ENCODE data around the gene TTC5. TPM values are rescaled to one million over a fixed set of nuclear protein-coding genes. Genes with fewer than 3 reads are reported as not detected.
A peak's percentile ranks its signal among the peaks of the same experiment; 100 is the strongest.
"Not testable (repeated sequence)": the region's sequence is repeated elsewhere in the genome, so short reads cannot be mapped to it uniquely, and the experiment has no call there.

TTC5 gene
- total RNA-seq, 2 experiments from 2014 or later = 17.9 to 21.0 TPM

GRCh38 chr14:20343092-20343861 lies 37.5 kb upstream of the TTC5 start, which contains the start of gene PARP2:
Gene PARP2, plus strand, starts transcription at chr14:20343635. Its CDS starts 7 bp downstream, at chr14:20343642.
- peaks cover 16% of the 10 kb centered on the region for H3K79me2 ChIP-seq (ENCODE audit: insufficient read depth, low read depth, low read length)
- DNase-seq (ENCODE audit: low spot score) = peak; percentile 99
- CTCF ChIA-PET (ENCODE audit: unreplicated experiment) = interaction anchor here (0.6 to 1.7 kb wide), 5 partner anchors 9 to 267 kb away, joined by 3 to 11 read pairs (median 3); partner anchors contain the start of gene CCNB1IP1
- H3K9me2 ChIP-seq (ENCODE audit: insufficient read depth, low read length) = no peaks in the 10 kb centered on the region
- BruUV-seq (replicated peaks) = no TSS peak
- peaks cover 33% of the 10 kb centered on the region for H3K36me3 ChIP-seq (ENCODE audit: insufficient read depth, low read length)
- no peaks in the 10 kb centered on the region for H4K20me1 ChIP-seq (ENCODE audit: insufficient read depth, low read length)
- TF ChIP-seq CTCF (conservative IDR thresholded peaks at IDR 0.05; ENCODE audit: low read length) = peak; percentile 52; the same call in 1 of the 2 replicates
- no peak for TF ChIP-seq EZH2phosphoT487 (IDR thresholded peaks at IDR 0.05; ENCODE audit: borderline replicate concordance, low read depth, low read length)
- H2AFZ ChIP-seq (ENCODE audit: low read length) = peak within 1 kb of the TSS; percentile 98
- peak within 1 kb of the TSS; percentile 81 for H3K4me3 ChIP-seq (ENCODE audit: low read depth, low read length, poor library complexity, severe bottlenecking)
- H3K27ac ChIP-seq (ENCODE audit: low read depth, low read length, poor library complexity, severe bottlenecking) = peak within 1 kb of the TSS; percentile 91
- peak within 1 kb of the TSS; percentile 74 for H3K4me2 ChIP-seq (ENCODE audit: low read length)
- peaks cover 16% of the 10 kb centered on the region for H3K4me1 ChIP-seq (ENCODE audit: insufficient read depth, low read length, poor library complexity, severe bottlenecking)
- H3K9me3 ChIP-seq (ENCODE audit: low read length) = no peaks in the 10 kb centered on the region
- POLR2A ChIA-PET = interaction anchor here (0.5 to 5.3 kb wide), 26 partner anchors 8 to 340 kb away, joined by 3 to 76 read pairs (median 5); partner anchors contain the start of genes APEX1, CCNB1IP1, PIP4P1 and PNP
- intact Hi-C loops (cut with micrococcal nuclease; ENCODE audit: unreplicated experiment) = loop anchor here (1.0 to 2.0 kb wide), 8 partner anchors 10 to 340 kb away; partner anchors contain the start of genes CCNB1IP1, OSGEP, PIP4P1 and PNP

DNA sequence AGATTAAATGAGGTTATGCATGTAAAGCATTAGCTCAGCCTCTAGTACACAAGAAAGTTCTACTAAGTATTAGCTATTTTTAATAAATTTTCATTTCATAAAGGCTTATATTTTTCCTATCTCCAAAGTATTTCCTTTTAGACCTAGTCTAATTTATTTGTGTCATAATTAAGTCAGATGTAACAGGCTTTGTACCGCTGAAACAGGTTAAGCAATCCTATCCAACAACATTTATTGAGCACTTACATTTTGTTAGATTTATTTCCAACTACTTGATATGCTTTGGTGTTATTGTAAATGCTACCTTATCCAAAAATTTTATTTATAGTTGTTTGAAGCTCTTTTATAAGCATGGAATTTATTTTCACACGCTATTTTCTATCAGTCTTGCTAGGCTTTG lies 35.9 kb upstream of the TTC5 start:
- CTCF ChIA-PET (ENCODE audit: unreplicated experiment) = no interaction called here
- intact Hi-C loops (cut with micrococcal nuclease; ENCODE audit: unreplicated experiment) = loop anchor here (2.0 kb wide), 1 partner anchor 341 kb away; no protein-coding TSS in a partner anchor

DNA sequence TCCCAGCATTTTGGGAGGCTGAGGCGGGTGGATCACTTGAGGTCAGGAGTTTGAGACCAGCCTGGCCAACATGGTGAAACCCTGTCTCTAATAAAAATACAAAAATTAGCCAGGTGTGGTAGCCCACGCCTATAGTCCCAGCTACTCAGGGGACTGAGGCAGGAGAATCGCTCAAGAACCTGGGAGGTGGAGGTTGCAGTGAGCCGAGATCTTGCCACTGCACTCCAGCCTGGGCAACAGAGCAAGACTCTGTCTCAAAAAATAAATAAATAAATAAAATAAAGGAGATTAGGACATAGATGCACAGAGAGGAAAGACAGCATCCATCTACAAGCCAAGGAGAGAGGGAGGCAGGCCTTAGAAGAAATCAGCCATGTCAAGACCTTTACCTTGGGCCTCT lies 35.3 kb upstream of the TTC5 start:
- DNase-seq (ENCODE audit: low spot score); H3K9me2 ChIP-seq (ENCODE audit: insufficient read depth, low read length); H3K27ac ChIP-seq (ENCODE audit: low read depth, low read length, poor library complexity, severe bottlenecking); H4K20me1 ChIP-seq (ENCODE audit: insufficient read depth, low read length); BruUV-seq (replicated peaks); intact Hi-C loops (cut with micrococcal nuclease; ENCODE audit: unreplicated experiment); H3K9me3 ChIP-seq (ENCODE audit: low read length): not testable (repeated sequence)
- peaks cover 16% of the 10 kb centered on the region for H3K4me1 ChIP-seq (ENCODE audit: insufficient read depth, low read length, poor library complexity, severe bottlenecking)
- peak overlapping the region; percentile 81 for H3K4me3 ChIP-seq (ENCODE audit: low read depth, low read length, poor library complexity, severe bottlenecking)
- ChIA-PET CTCF (ENCODE audit: unreplicated experiment) (interaction anchor here (0.6 kb wide), 1 partner anchor 9 kb away, joined by 3 read pairs; no protein-coding TSS in a partner anchor), POLR2A (interaction anchor here (0.7 to 5.3 kb wide), 11 partner anchors 8 to 148 kb away, joined by 3 to 76 read pairs (median 4); partner anchors contain the start of genes APEX1, CCNB1IP1, PIP4P1 and PNP)
- H3K79me2 ChIP-seq (ENCODE audit: insufficient read depth, low read depth, low read length) = peaks cover 16% of the 10 kb centered on the region
- peak overlapping the region; percentile 67 for H3K4me2 ChIP-seq (ENCODE audit: low read length)
- H2AFZ ChIP-seq (ENCODE audit: low read length) = peak overlapping the region; percentile 98; the same call in 1 of the 2 replicates
- peaks cover 13% of the 10 kb centered on the region for H3K36me3 ChIP-seq (ENCODE audit: insufficient read depth, low read length)

More for the DNA sequence above, 35.9 kb upstream of the TTC5 start:
- TF ChIP-seq CTCF (conservative IDR thresholded peaks at IDR 0.05; ENCODE audit: low read length) = no peak
- no peak for TF ChIP-seq EZH2phosphoT487 (IDR thresholded peaks at IDR 0.05; ENCODE audit: borderline replicate concordance, low read depth, low read length)
- Histone ChIP-seq H3K36me3 (ENCODE audit: insufficient read depth, low read length) (peaks cover 19% of the 10 kb centered on the region), H3K9me3 (ENCODE audit: low read length) (no peaks in the 10 kb centered on the region), H3K27ac (ENCODE audit: low read depth, low read length, poor library complexity, severe bottlenecking) (peak overlapping the region; percentile 91), H3K9me2 (ENCODE audit: insufficient read depth, low read length) (no peaks in the 10 kb centered on the region), H3K4me2 (ENCODE audit: low read length) (peak overlapping the region; percentile 67), H3K79me2 (ENCODE audit: insufficient read depth, low read depth, low read length) (peaks cover 16% of the 10 kb centered on the region), H3K4me1 (ENCODE audit: insufficient read depth, low read length, poor library complexity, severe bottlenecking) (peaks cover 16% of the 10 kb centered on the region), H2AFZ (ENCODE audit: low read length) (peak overlapping the region; percentile 98), H3K4me3 (ENCODE audit: low read depth, low read length, poor library complexity, severe bottlenecking) (peak overlapping the region; percentile 81), H4K20me1 (ENCODE audit: insufficient read depth, low read length) (no peaks in the 10 kb centered on the region)
- POLR2A ChIA-PET = interaction anchor here (0.5 to 5.3 kb wide), 20 partner anchors 8 to 1965 kb away, joined by 3 to 76 read pairs (median 4); partner anchors contain the start of genes APEX1, CCNB1IP1, PIP4P1 and PNP
- no TSS peak for BruUV-seq (replicated peaks)
- DNase-seq (ENCODE audit: low spot score) = no peak
